HepG2 (cell line): ENCODE data around the gene SLC7A10. TPM values are rescaled to one million over a fixed set of nuclear protein-coding genes. Genes with fewer than 3 reads are reported as not detected.
A peak's percentile ranks its signal among the peaks of the same experiment; 100 is the strongest.

ENCODE experiments used
- ATAC-seq: fragments of 200-7000 bp; cut with Tn5 transposase; 3 replicates; pipeline ENCODE4 v1.9.1; 2020; ENCODE audit warnings: mild to moderate bottlenecking, moderate library complexity
- BruUV-seq: library from RNA; stranded (reverse); fragments of 400-500 nt; replicated peaks from 2 replicates; lab custom pipeline; 2021; lab: Mats Ljungman, UMichigan
- CTCF ChIA-PET: fragments of 300-600 bp; formaldehyde crosslinking; extraction: SDS; loops from one replicate; lab custom pipeline; 2021; ENCODE audit warnings: low total read pairs, inconsistent platforms, low intra/inter-chr PET ratio; lab: Yijun Ruan, JAX
- POLR2A ChIA-PET: fragments of 350-600 bp; sonication (Branson Sonifier 250); formaldehyde crosslinking; loops from one replicate; lab custom pipeline; 2020; ENCODE audit warnings: antibody characterized with exemption, inconsistent platforms; lab: Yijun Ruan, JAX
- DNase-seq: peaks from one replicate; pipeline ENCODE4 v3.0.0-alpha.2; 2015; ENCODE audit warnings: low spot score
- FAIRE-seq: peaks from 3 replicates; lab custom pipeline; 2011; peaks lifted over from hg19 to GRCh38; lab: Jason Lieb, UNC
- H2AFZ ChIP-seq: one replicate; pipeline ENCODE4 v1.6.1; 2011; ENCODE audit warnings: low read length, inconsistent platforms
- H3K27ac ChIP-seq: fragments of 300-600 bp; 3 replicates; pipeline ENCODE4 v1.8.0; 2011; ENCODE audit warnings: mixed run types, mild to moderate bottlenecking, mixed read lengths, low read length, inconsistent platforms; ENCODE audit not compliant: insufficient read depth; ENCODE audit errors: extremely low read length
- H3K27me3 ChIP-seq, 2 experiments: fragments of 200-600 bp in 1 of 2; 2 replicates in 1 of 2; 3 replicates in 1 of 2; pipeline versions ENCODE4 v1.6.0 to v1.8.0; 2011; ENCODE audit warnings: low read length in 2 of 2, mild to moderate bottlenecking in 2 of 2, moderate library complexity in 2 of 2, inconsistent platforms in 1 of 2; ENCODE audit not compliant: insufficient read depth in 2 of 2, control insufficient read depth in 1 of 2
- H3K36me3 ChIP-seq, 2 experiments: fragments of 200-600 bp in 1 of 2; replicated peaks in 1 of 2; 2 replicates in 1 of 2; 3 replicates in 1 of 2; pipeline versions ENCODE4 v1.5.1 to v1.8.0; 2011; ENCODE audit warnings: low read length in 2 of 2, inconsistent platforms in 1 of 2; ENCODE audit not compliant: insufficient read depth in 2 of 2, control insufficient read depth in 1 of 2
- H3K4me1 ChIP-seq: 2 replicates; pipeline ENCODE4 v1.5.1; 2012; ENCODE audit warnings: low read length, inconsistent platforms; ENCODE audit not compliant: insufficient read depth
- H3K4me2 ChIP-seq: 2 replicates; pipeline ENCODE4 v1.6.0; 2011; ENCODE audit warnings: low read depth, low read length, inconsistent platforms
- H3K4me3 ChIP-seq, 3 experiments: fragments of 200-600 bp in 1 of 3; sonication (generic), shearing (Covaris generic) in 1 of 3; replicated peaks in 1 of 3; 2 replicates each; pipeline ENCODE4 v1.5.1; 2011 to 2016; ENCODE audit warnings: low read length in 3 of 3, inconsistent platforms in 2 of 3, low read depth in 2 of 3, mild to moderate bottlenecking in 2 of 3, control low read depth in 1 of 3, mixed read lengths in 1 of 3; ENCODE audit not compliant: insufficient read depth in 1 of 3
- H3K79me2 ChIP-seq: one replicate; pipeline ENCODE4 v1.6.1; 2011; ENCODE audit warnings: low read length, inconsistent platforms; ENCODE audit not compliant: insufficient read depth
- H3K9ac ChIP-seq: 2 replicates; pipeline ENCODE4 v1.6.0; 2011; ENCODE audit warnings: mild to moderate bottlenecking, low read depth, low read length, inconsistent platforms; ENCODE audit not compliant: insufficient read depth
- H3K9me3 ChIP-seq: 2 replicates; pipeline ENCODE4 v1.5.1; 2012; ENCODE audit warnings: mild to moderate bottlenecking, low read length
- H4K20me1 ChIP-seq: 2 replicates; pipeline ENCODE4 v1.6.0; 2011; ENCODE audit warnings: inconsistent platforms, mild to moderate bottlenecking, low read length, moderate library complexity; ENCODE audit not compliant: insufficient read depth
- ATRX ChIP-seq: sonication (generic); formaldehyde crosslinking; IDR thresholded peaks from 2 replicates; pipeline ENCODE4 v1.4.0; 2020; ENCODE audit warnings: missing genetic modification reagents, borderline replicate concordance
- CBX2 ChIP-seq, 2 experiments: fragments of 200-600 bp in 1 of 2; sonication (generic); formaldehyde crosslinking in 1 of 2; IDR thresholded peaks; 2 replicates each; pipeline versions ENCODE4 v1.7.0 to v1.8.1; 2018 to 2022; ENCODE audit warnings: low read depth in 2 of 2, low read length in 1 of 2, mild to moderate bottlenecking in 1 of 2, missing genetic modification reagents in 1 of 2
- CHD4 ChIP-seq: fragments of 200-600 bp; sonication (generic); IDR thresholded peaks from 2 replicates; pipeline ENCODE4 v1.7.0; 2017; ENCODE audit warnings: mild to moderate bottlenecking, low read length, borderline replicate concordance
- HDAC2 ChIP-seq: sonication (generic); formaldehyde crosslinking; IDR thresholded peaks from 2 replicates; pipeline ENCODE4 v1.4.0; 2020; ENCODE audit warnings: missing genetic modification reagents
- KMT2A ChIP-seq: sonication (generic); formaldehyde crosslinking; IDR thresholded peaks from 2 replicates; pipeline ENCODE4 v1.4.0; 2020; ENCODE audit warnings: missing genetic modification reagents
- NFE2 ChIP-seq: sonication (generic); formaldehyde crosslinking; IDR thresholded peaks from 2 replicates; pipeline ENCODE4 v1.4.0; 2020; ENCODE audit warnings: missing genetic modification reagents
- REPIN1 ChIP-seq: sonication (generic); formaldehyde crosslinking; IDR thresholded peaks from 2 replicates; pipeline ENCODE4 v1.8.0; 2022; ENCODE audit warnings: missing genetic modification reagents, low read depth, mild to moderate bottlenecking, borderline replicate concordance
- SRSF1 ChIP-seq: fragments of 200-400 bp; formaldehyde crosslinking; optimal IDR thresholded peaks from 2 replicates; pipeline ENCODE3; 2017; ENCODE audit warnings: mild to moderate bottlenecking, low read depth, low read length, moderate library complexity
- SRY ChIP-seq: sonication (generic); formaldehyde crosslinking; IDR thresholded peaks from 2 replicates; pipeline ENCODE4 v1.8.0; 2022; ENCODE audit warnings: mild to moderate bottlenecking, missing genetic modification reagents
- THRA ChIP-seq: sonication (generic); formaldehyde crosslinking; IDR thresholded peaks from 2 replicates; pipeline ENCODE4 v1.4.0; 2020; ENCODE audit warnings: missing genetic modification reagents, borderline replicate concordance
- ZFX ChIP-seq: sonication (generic); formaldehyde crosslinking; IDR thresholded peaks from 2 replicates; pipeline ENCODE4 v1.4.0; 2020; ENCODE audit warnings: mild to moderate bottlenecking, low read depth, missing genetic modification reagents, moderate library complexity
- ZNF574 ChIP-seq: sonication (generic); formaldehyde crosslinking; IDR thresholded peaks from 2 replicates; pipeline ENCODE4 v1.4.0; 2020; ENCODE audit warnings: missing genetic modification reagents
- WGBS: methylation state at CpG from one replicate; pipeline ENCODE4 v1.1.6; 2017; ENCODE audit warnings: low lambda C conversion rate; 5-methylcytosine and 5-hydroxymethylcytosine counted together
- in situ Hi-C: cut with HindIII; loops from 2 replicates; pipeline ENCODE4 v1.10.0; 2017; ENCODE audit warnings: low pct_unique_long_range_greater_than_20kb; ENCODE audit not compliant: extremely low pct_ligation_motif_present
- intact Hi-C: fragments of 100-400 bp; cut with micrococcal nuclease; formaldehyde crosslinking; loops from one replicate; pipeline ENCODE4 v1.10.0; 2022; ENCODE audit not compliant: unreplicated experiment
- polyA plus RNA-seq, 8 experiments: library from polyadenylated mRNA; depleted of rRNA in 3 of 8; stranded (reverse) in 7 of 8; unstranded in 1 of 8; fragments of >200 nt; fragmentation: Illumina TruSeq in 4 of 8; extraction: Trizol in 4 of 8; gene quantifications; 2 replicates each; pipeline versions ENCODE4 v1.2.1 to v1.2.3, GENCODE V29; 2011 to 2016; ENCODE audit warnings: low read depth in 4 of 8, missing spikeins in 1 of 8, mixed read lengths in 1 of 8; ENCODE audit not compliant: insufficient read depth in 1 of 8
- total RNA-seq, 5 experiments: library from RNA; depleted of rRNA; stranded (reverse); fragments of >200 nt; fragmentation: Illumina TruSeq; extraction: Trizol; gene quantifications; 2 replicates each; pipeline ENCODE4 v1.2.3, GENCODE V29; 2016; ENCODE audit warnings: low read depth in 1 of 5

Gene SLC7A10
- total and polyA plus RNA-seq, 2 of the 13 experiments (the other 11 are each of a cell fraction or from before 2014, with no cell fraction given) = 1.1 to 2.2 TPM

GRCh38 chr19:33273881-33274662, 48.4 kb upstream of the SLC7A10 start:
- no peaks in the 10 kb centered on the region for H3K36me3 ChIP-seq
- no peak overlapping the region; a peak in 1 of 6 replicates for H3K4me3 ChIP-seq
- no peaks in the 10 kb centered on the region for H3K79me2 ChIP-seq
- peak overlapping the region; percentile 94 for H3K27ac ChIP-seq
- in situ Hi-C loops (no loop called here), intact Hi-C loops (no loop called here)
- FAIRE-seq (peak; percentile 85), ATAC-seq (no peak), DNase-seq (peak; percentile 56)
- H3K9ac ChIP-seq = peak overlapping the region; percentile 73
- no peaks in the 10 kb centered on the region for H4K20me1 ChIP-seq
- H3K27me3 ChIP-seq = no peaks in the 10 kb centered on the region
- H3K9me3 ChIP-seq = no peaks in the 10 kb centered on the region
- peak overlapping the region; percentile 40 for H3K4me2 ChIP-seq
- POLR2A ChIA-PET = interaction anchor here (0.9 to 9.0 kb wide), 8 partner anchors 9 to 130 kb away, joined by 3 to 380 read pairs (median 4); partner anchors contain the start of gene CEBPA
- H3K4me1 ChIP-seq = peaks cover 85% of the 10 kb centered on the region
- WGBS = 56% methylated on average over 9 of the region's 16 CpGs
- CTCF ChIA-PET = interaction anchor here (2.7 kb wide), 1 partner anchor 28 kb away, joined by 13 read pairs; the partner anchor contains the start of gene CEBPA
- BruUV-seq = no TSS peak
- H2AFZ ChIP-seq = no peak overlapping the region
- no peak for TF ChIP-seq SRSF1
- no peak for TF ChIP-seq ATRX (CRISPR knock-in tag)
- peak; percentile 82 for TF ChIP-seq ZFX (CRISPR knock-in tag)
- no peak for TF ChIP-seq CBX2 (IDR thresholded peaks at IDR 0.05; ENCODE audit: low read depth, low read length)
- no peak for TF ChIP-seq CBX2 (CRISPR knock-in tag; IDR thresholded peaks at IDR 0.05; ENCODE audit: low read depth)
- 0 out of 2 replicates have a peak, but pooled peaks have one; percentile 30 for TF ChIP-seq CHD4
- 0 out of 2 replicates have a peak, but pooled peaks have one; percentile 55 for TF ChIP-seq THRA (CRISPR knock-in tag)
- peak; percentile 67; the same call in 1 of the 2 replicates for TF ChIP-seq KMT2A (CRISPR knock-in tag)
- 0 out of 2 replicates have a peak, but pooled peaks have one; percentile 23 for TF ChIP-seq SRY (CRISPR knock-in tag)
- TF ChIP-seq NFE2 (CRISPR knock-in tag) = no peak
- TF ChIP-seq HDAC2 (CRISPR knock-in tag) = peak; percentile 71; the same call in 1 of the 2 replicates
- TF ChIP-seq REPIN1 (CRISPR knock-in tag) = peak; percentile 83
- TF ChIP-seq ZNF574 (CRISPR knock-in tag) = peak; percentile 68
